Suprapubic skin (tissue), 3 donors: ENCODE data around the gene TBC1D2B.

Experiments used
- CTCF ChIP-seq, 2 donors: fragments of 200-600 bp in 1 of 2; fragments of 450-650 bp in 1 of 2; sonication (generic) in 1 of 2; IDR thresholded peaks; one replicate each; pipeline ENCODE4 v1.5.1; 2016 to 2019; ENCODE audit warnings: antibody characterized with exemption in 2 of 2, mild to moderate bottlenecking in 1 of 2, moderate library complexity in 1 of 2
- POLR2A ChIP-seq, 2 donors: fragments of 450-650 bp; IDR thresholded peaks; one replicate each; pipeline ENCODE4 v1.6.1; 2017; ENCODE audit warnings: antibody characterized with exemption in 2 of 2, mild to moderate bottlenecking in 2 of 2, moderate library complexity in 2 of 2

DNA sequence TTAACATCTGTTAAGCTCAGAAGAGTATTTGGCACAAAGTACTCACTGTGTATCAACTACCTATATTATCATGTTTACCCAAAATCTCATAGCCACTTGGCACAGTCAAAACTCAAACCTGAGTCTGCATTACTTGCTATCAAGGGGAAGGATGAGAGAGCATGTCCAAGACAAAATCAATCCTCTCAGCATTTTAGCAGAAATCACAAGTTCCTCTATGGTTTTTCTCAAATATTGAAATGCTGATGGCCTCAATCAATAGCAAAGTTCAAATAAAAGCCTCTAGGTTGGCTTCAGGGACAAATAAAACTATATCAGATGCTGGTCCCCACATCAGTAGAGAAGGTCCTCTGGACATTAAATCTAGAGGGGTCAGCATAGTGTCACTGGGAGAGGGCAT, 14.3 kb downstream of the TBC1D2B start:
- TF ChIP-seq POLR2A (IDR thresholded peaks at IDR 0.05): no peak
- no peak for TF ChIP-seq CTCF (IDR thresholded peaks at IDR 0.05)
